HepG2 (cell line): ENCODE data around the gene PDE9A. TPM values are rescaled to one million over a fixed set of nuclear protein-coding genes. Genes with fewer than 3 reads are reported as not detected.

ENCODE experiments used
- BRF2 ChIP-seq: sonication (generic); formaldehyde crosslinking; IDR thresholded peaks from 2 replicates; pipeline ENCODE4 v1.8.1; 2022; ENCODE audit warnings: mild to moderate bottlenecking, missing genetic modification reagents
- DBP ChIP-seq: sonication (generic); formaldehyde crosslinking; IDR thresholded peaks from 2 replicates; pipeline ENCODE4 v1.4.0; 2020; ENCODE audit warnings: missing genetic modification reagents; ENCODE audit errors: not compliant biosample characterization
- HNF4G ChIP-seq, 2 experiments: sonication (generic) in 1 of 2; formaldehyde crosslinking in 1 of 2; IDR thresholded peaks; 2 replicates each; pipeline versions ENCODE4 v1.4.0 to v1.6.1; 2011 to 2020; ENCODE audit warnings: borderline replicate concordance in 2 of 2, low read depth in 2 of 2, mild to moderate bottlenecking in 2 of 2, low read length in 1 of 2, missing genetic modification reagents in 1 of 2, moderate library complexity in 1 of 2
- IRF2 ChIP-seq: IDR thresholded peaks from 2 replicates; pipeline ENCODE4 v1.6.1; 2018; ENCODE audit warnings: missing genetic modification reagents, missing compliant biosample characterization
- MTA3 ChIP-seq: sonication (generic); formaldehyde crosslinking; IDR thresholded peaks from 2 replicates; pipeline ENCODE4 v1.4.0; 2020; ENCODE audit warnings: missing genetic modification reagents
- MYPOP ChIP-seq: sonication (generic); formaldehyde crosslinking; IDR thresholded peaks from 2 replicates; pipeline ENCODE4 v1.8.1; 2023; ENCODE audit warnings: mild to moderate bottlenecking, moderate library complexity, missing genetic modification reagents
- NFIB ChIP-seq: sonication (generic); formaldehyde crosslinking; IDR thresholded peaks from 2 replicates; pipeline ENCODE4 v1.9.0; 2021; ENCODE audit warnings: missing genetic modification reagents, mild to moderate bottlenecking, borderline replicate concordance
- NFYB ChIP-seq: sonication (generic); formaldehyde crosslinking; IDR thresholded peaks from 2 replicates; pipeline ENCODE4 v1.4.0; 2020; ENCODE audit warnings: missing genetic modification reagents
- PATZ1 ChIP-seq: sonication (generic); formaldehyde crosslinking; IDR thresholded peaks from 2 replicates; pipeline ENCODE4 v1.4.0; 2020; ENCODE audit warnings: missing genetic modification reagents
- RCOR2 ChIP-seq: IDR thresholded peaks from 2 replicates; pipeline ENCODE4 v1.6.1; 2016; ENCODE audit warnings: missing biosample characterization, missing genetic modification reagents
- TRIM24 ChIP-seq: sonication (generic); formaldehyde crosslinking; IDR thresholded peaks from 2 replicates; pipeline ENCODE4 v1.8.0; 2022; ENCODE audit warnings: mild to moderate bottlenecking, missing genetic modification reagents
- XRCC5 ChIP-seq: fragments of 200-400 bp; formaldehyde crosslinking; optimal IDR thresholded peaks from 2 replicates; pipeline ENCODE3; 2017; ENCODE audit warnings: mild to moderate bottlenecking, low read length
- ZNF318 ChIP-seq: sonication (generic); formaldehyde crosslinking; IDR thresholded peaks from 2 replicates; pipeline ENCODE4 v1.4.0; 2020; ENCODE audit warnings: mild to moderate bottlenecking, missing genetic modification reagents
- ZNF589 ChIP-seq: sonication (generic); formaldehyde crosslinking; conservative IDR thresholded peaks from 2 replicates; pipeline ENCODE4 v1.8.0; 2022; ENCODE audit warnings: mild to moderate bottlenecking, moderate library complexity, missing genetic modification reagents
- ZNF777 ChIP-seq: sonication (generic); formaldehyde crosslinking; IDR thresholded peaks from 2 replicates; pipeline ENCODE4 v1.4.0; 2020; ENCODE audit warnings: missing genetic modification reagents
- ZNF850 ChIP-seq: sonication (generic); formaldehyde crosslinking; conservative IDR thresholded peaks from 2 replicates; pipeline ENCODE4 v1.9.0; 2021; ENCODE audit warnings: mild to moderate bottlenecking, missing genetic modification reagents
- ZNF891 ChIP-seq: sonication (generic); formaldehyde crosslinking; IDR thresholded peaks from 2 replicates; pipeline ENCODE4 v1.5.0; 2020; ENCODE audit warnings: mild to moderate bottlenecking, missing genetic modification reagents
- polyA plus RNA-seq, 8 experiments: library from polyadenylated mRNA; depleted of rRNA in 3 of 8; stranded (reverse) in 7 of 8; unstranded in 1 of 8; fragments of >200 nt; fragmentation: Illumina TruSeq in 4 of 8; extraction: Trizol in 4 of 8; gene quantifications; 2 replicates each; pipeline versions ENCODE4 v1.2.1 to v1.2.3, GENCODE V29; 2011 to 2016; ENCODE audit warnings: low read depth in 4 of 8, missing spikeins in 1 of 8, mixed read lengths in 1 of 8; ENCODE audit not compliant: insufficient read depth in 1 of 8
- total RNA-seq, 5 experiments: library from RNA; depleted of rRNA; stranded (reverse); fragments of >200 nt; fragmentation: Illumina TruSeq; extraction: Trizol; gene quantifications; 2 replicates each; pipeline ENCODE4 v1.2.3, GENCODE V29; 2016; ENCODE audit warnings: low read depth in 1 of 5

The PDE9A gene
- total and polyA plus RNA-seq, 2 of the 13 experiments (the other 11 are each of a cell fraction or from before 2014, with no cell fraction given) = 4.6 to 19.7 TPM

- TF ChIP-seq ZNF318 (CRISPR knock-in tag) (no peak), IRF2 (CRISPR knock-in tag) (0 out of 2 replicates have a peak, but pooled peaks have one; percentile 25), TRIM24 (CRISPR knock-in tag) (no peak), XRCC5 (peak; percentile 42), ZNF891 (CRISPR knock-in tag) (no peak), PATZ1 (peak; percentile 46; the same call in 1 of the 2 replicates), ZNF777 (CRISPR knock-in tag) (no peak), BRF2 (CRISPR knock-in tag) (no peak), RCOR2 (CRISPR knock-in tag) (no peak), ZNF850 (CRISPR knock-in tag) (no peak), HNF4G (IDR thresholded peaks at IDR 0.05; ENCODE audit: borderline replicate concordance, low read depth, low read length) (peak; percentile 24; the same call in 1 of the 2 replicates), HNF4G (CRISPR knock-in tag; IDR thresholded peaks at IDR 0.05; ENCODE audit: borderline replicate concordance, low read depth) (no peak), MTA3 (CRISPR knock-in tag) (no peak), DBP (CRISPR knock-in tag) (no peak), NFYB (no peak), NFIB (CRISPR knock-in tag) (no peak), MYPOP (CRISPR knock-in tag) (no peak), ZNF589 (CRISPR knock-in tag) (no peak)
These were observed 164.9 kb downstream of the PDE9A start (continued) for GRCh38 chr21:42818328-42818749.
